ENCODE data around the gene FAM118A.
A peak's percentile ranks its signal among the peaks of the same experiment; 100 is the strongest.
"Not testable (repeated sequence)": the region's sequence is repeated elsewhere in the genome, so short reads cannot be mapped to it uniquely, and the experiment has no call there.

The FAM118A gene

DNA sequence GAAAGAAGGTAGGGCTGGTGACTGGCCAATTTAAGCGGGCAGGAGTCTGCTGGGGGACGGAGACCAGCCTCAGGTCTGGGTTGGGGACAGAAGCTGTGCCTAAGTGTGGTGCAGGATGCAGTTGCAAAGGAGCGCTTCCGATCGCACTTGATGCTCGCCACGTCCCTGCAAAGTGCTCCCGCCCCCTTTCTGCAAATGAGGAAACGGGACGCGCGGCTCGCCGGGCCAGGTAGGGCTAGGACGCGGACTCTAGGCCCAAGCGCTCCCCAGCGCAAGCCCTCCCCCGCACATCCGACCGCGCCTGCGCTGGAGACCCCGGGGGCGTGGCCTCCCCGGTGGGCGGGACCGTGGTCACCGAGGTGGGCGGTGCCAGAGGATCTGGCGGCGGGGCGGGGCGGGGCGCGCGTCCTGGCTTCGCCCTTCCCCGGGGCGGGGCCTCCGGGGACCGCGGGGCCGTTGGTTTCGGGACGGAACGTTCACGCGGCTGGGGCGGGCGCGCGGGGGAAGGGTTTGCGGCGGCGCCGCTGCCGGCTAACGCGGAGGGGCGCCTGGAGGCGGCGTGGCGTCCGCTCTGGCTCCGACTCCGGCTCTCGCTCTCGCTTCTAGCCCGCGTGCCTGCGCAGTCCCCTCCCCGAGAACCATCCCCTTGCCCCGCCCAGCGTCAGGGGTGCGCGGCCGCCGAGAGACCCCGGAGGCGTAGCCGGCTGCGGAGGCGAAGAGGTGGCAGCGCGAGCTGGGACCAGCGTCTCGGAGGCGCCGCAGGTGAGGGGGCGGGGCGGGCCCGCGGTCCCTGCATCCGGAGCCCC, at the start of gene FAM118A:
FAM118A (plus strand) TSS at position 513 of the 806 bp plus-strand sequence. CDS start 12,446 bp downstream, outside the sequence.
- TF ChIP-seq ZNF274 (IDR thresholded peaks at IDR 0.05; ENCODE audit: low read depth, low read length): no peak
- H3K4me3 ChIP-seq (ENCODE audit: low read length): peak within 1 kb of the TSS; percentile 84

GRCh38 chr22:45260395-45260759, 49.4 kb upstream of the FAM118A start:
- H3K4me3 ChIP-seq (ENCODE audit: low read length): not testable (repeated sequence)

- H3K4me3 ChIP-seq (ENCODE audit: low read length): no peak overlapping the region
- TF ChIP-seq ZNF274 (IDR thresholded peaks at IDR 0.05; ENCODE audit: low read depth, low read length): no peak
These were observed 48.2 kb upstream of the FAM118A start for GRCh38 chr22:45261407-45262088.

- no peak overlapping the region; the same call in 1 of the 2 replicates for H3K4me3 ChIP-seq (ENCODE audit: low read length)
These were observed 47.4 kb upstream of the FAM118A start for GRCh38 chr22:45262195-45262930.

GRCh38 chr22:45262931-45263462, 46.7 kb upstream of the FAM118A start:
- peak overlapping the region; percentile 3; the same call in 1 of the 2 replicates for H3K4me3 ChIP-seq (ENCODE audit: low read length)
- TF ChIP-seq ZNF274 (IDR thresholded peaks at IDR 0.05; ENCODE audit: low read depth, low read length): no peak

More at GRCh38 chr22:45262195-45262930, 47.4 kb upstream of the FAM118A start:
- no peak for TF ChIP-seq ZNF274 (IDR thresholded peaks at IDR 0.05; ENCODE audit: low read depth, low read length)

DNA sequence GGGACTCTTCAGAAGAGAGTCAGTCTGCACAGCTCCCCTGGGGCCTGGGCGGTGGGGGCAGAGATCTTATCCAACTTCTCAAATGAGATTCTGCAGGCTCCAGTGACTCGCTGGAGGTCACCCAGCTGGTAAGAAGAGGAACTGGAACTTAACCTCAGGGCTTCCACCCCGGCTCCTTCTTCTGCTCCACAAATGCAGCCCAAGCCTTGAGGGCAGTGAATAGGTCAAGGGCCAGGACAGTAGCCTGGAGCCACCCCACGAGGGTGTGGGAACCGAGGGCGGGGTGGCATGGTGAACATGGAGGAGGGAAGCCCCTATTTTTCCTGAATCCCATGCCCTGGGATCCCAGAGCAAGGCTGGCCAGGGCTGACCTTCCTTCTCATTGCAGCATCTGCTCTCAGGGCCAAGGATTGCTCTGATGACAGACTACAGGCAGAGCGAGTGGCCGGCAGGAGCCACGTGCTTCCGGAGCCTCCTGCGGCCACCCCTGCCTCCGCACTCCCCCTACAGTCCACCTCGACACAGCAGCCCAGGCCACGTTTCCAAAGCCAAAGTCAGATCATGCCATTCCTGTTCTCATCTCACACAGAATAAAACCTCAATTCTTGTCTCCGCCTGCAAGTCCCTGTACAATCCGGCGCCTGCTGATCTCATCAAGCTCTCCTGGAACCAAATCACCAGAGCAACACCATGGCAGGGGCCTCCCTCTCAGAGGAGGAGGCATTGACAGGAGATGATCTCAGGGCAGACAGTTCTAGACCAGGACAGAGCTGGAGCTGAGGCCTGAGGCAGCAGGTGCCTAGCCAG, 46.1 kb upstream of the FAM118A start:
- no peak overlapping the region; the same call in 1 of the 2 replicates for H3K4me3 ChIP-seq (ENCODE audit: low read length)
- no peak for TF ChIP-seq ZNF274 (IDR thresholded peaks at IDR 0.05; ENCODE audit: low read depth, low read length)

- no peak for TF ChIP-seq ZNF274 (IDR thresholded peaks at IDR 0.05; ENCODE audit: low read depth, low read length)
- no peak overlapping the region for H3K4me3 ChIP-seq (ENCODE audit: low read length)
These were observed 44.2 kb upstream of the FAM118A start for GRCh38 chr22:45265535-45265934.

DNA sequence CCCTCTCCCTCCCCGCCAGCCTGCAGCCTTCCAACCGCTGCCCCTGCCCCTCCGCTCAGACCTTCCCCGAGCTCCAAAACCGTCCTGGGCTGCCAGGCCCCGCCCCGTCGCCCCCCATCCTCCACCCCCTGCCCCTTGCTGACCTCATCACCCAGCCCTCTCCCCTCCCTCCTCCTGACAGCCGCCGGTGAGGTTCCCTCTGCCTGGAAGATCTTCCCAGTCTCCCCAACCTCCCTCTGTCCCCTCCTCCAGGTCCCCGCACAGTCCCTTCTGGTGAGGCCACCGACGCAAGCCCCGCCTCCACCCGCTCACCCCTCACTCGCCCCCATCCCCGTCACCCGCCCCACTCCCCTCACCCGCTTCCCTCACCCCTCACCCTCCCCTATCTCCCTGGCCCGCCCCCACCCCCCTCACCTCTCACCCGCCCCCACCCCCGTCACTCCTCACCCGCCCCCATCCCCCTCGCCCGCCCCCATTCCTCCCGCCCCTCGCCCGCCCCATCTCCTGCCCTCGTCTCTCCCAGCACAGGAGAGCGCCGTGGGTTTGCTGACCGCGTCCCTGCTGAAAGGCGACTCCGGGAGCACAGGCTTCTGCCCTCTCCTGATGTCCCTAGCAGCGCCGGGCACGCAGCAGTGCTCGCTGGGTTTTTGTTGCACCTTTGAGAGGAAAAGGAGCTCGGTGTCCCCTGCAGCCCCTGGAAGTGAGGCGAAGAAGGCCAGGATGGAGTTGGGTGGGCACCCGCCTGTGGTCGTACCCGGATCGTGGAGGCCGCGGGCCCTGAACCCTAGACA, 41.4 kb upstream of the FAM118A start:
- H3K4me3 ChIP-seq (ENCODE audit: low read length): peak overlapping the region; percentile 75
- no peak for TF ChIP-seq ZNF274 (IDR thresholded peaks at IDR 0.05; ENCODE audit: low read depth, low read length)

DNA sequence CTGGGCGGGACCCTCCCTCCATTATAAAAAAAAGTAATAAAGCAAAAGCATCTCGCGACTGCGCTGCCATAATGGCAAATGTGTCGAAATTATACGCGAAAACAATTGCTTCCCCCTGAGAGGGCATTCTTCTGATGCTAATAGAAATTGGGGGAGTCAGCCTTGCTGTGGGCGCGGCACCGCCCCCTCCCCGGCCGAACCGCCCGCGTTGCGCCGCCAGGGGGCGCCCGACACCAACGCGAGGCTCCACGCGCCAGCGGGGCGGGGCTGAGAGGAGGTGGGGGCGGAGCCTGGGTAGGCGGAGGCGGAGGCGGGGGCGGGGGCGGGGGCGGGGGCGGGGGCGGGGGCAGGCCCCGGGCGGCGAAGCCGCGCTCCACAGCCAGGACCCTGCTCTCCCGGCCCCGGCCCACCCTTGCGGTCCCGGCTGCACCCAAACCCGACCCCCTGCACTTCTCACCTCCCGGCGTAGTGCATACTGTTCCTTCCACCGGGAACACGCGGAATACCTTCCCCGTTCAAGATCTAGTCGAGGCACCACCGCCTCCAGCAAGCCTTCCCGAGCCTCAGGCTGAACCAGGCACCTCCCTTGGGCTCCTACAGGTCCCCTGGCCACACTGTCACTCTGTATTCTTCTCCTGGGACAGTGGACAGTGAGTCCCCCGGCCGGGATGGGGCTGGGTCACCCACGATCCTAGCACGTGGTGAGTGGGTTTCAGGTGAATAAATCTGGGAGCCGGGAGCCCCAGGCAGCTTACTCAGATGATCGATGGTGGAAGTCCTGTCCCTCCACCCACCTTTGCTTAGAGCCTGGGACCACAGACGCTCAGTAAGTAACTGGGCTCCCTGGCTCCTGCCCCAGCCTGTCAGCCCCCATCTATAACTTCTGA, 40.5 kb upstream of the FAM118A start:
- TF ChIP-seq ZNF274 (IDR thresholded peaks at IDR 0.05; ENCODE audit: low read depth, low read length): no peak
- peak overlapping the region; percentile 75 for H3K4me3 ChIP-seq (ENCODE audit: low read length)

- TF ChIP-seq ZNF274 (IDR thresholded peaks at IDR 0.05; ENCODE audit: low read depth, low read length): no peak
- H3K4me3 ChIP-seq (ENCODE audit: low read length): no peak overlapping the region
These were observed 39.4 kb upstream of the FAM118A start for GRCh38 chr22:45270095-45271020.

GRCh38 chr22:45271667-45272201, 38.0 kb upstream of the FAM118A start:
- TF ChIP-seq ZNF274 (IDR thresholded peaks at IDR 0.05; ENCODE audit: low read depth, low read length): no peak

More at GRCh38 chr22:45271667-45272201, 38.0 kb upstream of the FAM118A start:
- no peak overlapping the region for H3K4me3 ChIP-seq (ENCODE audit: low read length)

All from GM08714 (cell line).